ENCODE measurements around the gene COIL.
"Not testable (repeated sequence)": the region's sequence is repeated elsewhere in the genome, so short reads cannot be mapped to it uniquely, and the experiment has no call there.

The COIL gene

GRCh38 chr17:56977673-56978395 is 17.0 kb upstream of the COIL start, which contains the start of gene SCPEP1:
Gene SCPEP1 (plus strand): TSS chr17:56978131. CDS start chr17:56978160, 29 bp downstream.
- peak; percentile 87 for DNase-seq

GRCh38 chr17:56976941-56977608 is 16.2 kb upstream of the COIL start:
- no peak for DNase-seq

GRCh38 chr17:56975656-56976055 is 14.8 kb upstream of the COIL start:
- no peak for DNase-seq

GRCh38 chr17:56974055-56974454 is 13.2 kb upstream of the COIL start:
- no peak for DNase-seq

- DNase-seq, result no peak
Measured at GRCh38 chr17:56973520-56973919, 12.7 kb upstream of the COIL start.

GRCh38 chr17:56972111-56972730 is 11.4 kb upstream of the COIL start:
- DNase-seq, result no peak

- DNase-seq, result no peak
Measured at GRCh38 chr17:56970974-56971373, 10.1 kb upstream of the COIL start.

- peak; percentile 62 for DNase-seq
Measured at GRCh38 chr17:56966338-56966737, 5.5 kb upstream of the COIL start.

GRCh38 chr17:56965681-56966080 is 4.8 kb upstream of the COIL start:
- not testable (repeated sequence) for DNase-seq

GRCh38 chr17:56965241-56965640 is 4.4 kb upstream of the COIL start:
- not testable (repeated sequence) for DNase-seq

- no peak for DNase-seq
Measured at GRCh38 chr17:56956992-56957391, 3.9 kb downstream of the COIL start.

- no peak for DNase-seq
Measured at GRCh38 chr17:56949595-56949994, 11.3 kb downstream of the COIL start.

- DNase-seq, result no peak
Measured at GRCh38 chr17:56948491-56948890, 12.4 kb downstream of the COIL start.

GRCh38 chr17:56947741-56948140 is 13.1 kb downstream of the COIL start:
- DNase-seq, result no peak

GRCh38 chr17:56945938-56946505 is 14.8 kb downstream of the COIL start:
- DNase-seq, result no peak

- no peak for DNase-seq
Measured at GRCh38 chr17:56943505-56944125, 17.2 kb downstream of the COIL start.

- peak; percentile 38 for DNase-seq
Measured at GRCh38 chr17:56939869-56940484, 20.9 kb downstream of the COIL start.

- DNase-seq, result not testable (repeated sequence)
Measured at GRCh38 chr17:56938206-56938605, 22.6 kb downstream of the COIL start.

- DNase-seq, result no peak
Measured at GRCh38 chr17:56937687-56938086, 23.2 kb downstream of the COIL start.

GRCh38 chr17:56936697-56937322 is 24.0 kb downstream of the COIL start:
- DNase-seq, result no peak

GRCh38 chr17:56935461-56935860 is 25.4 kb downstream of the COIL start:
- no peak for DNase-seq

- DNase-seq, result no peak
Measured at GRCh38 chr17:56934280-56934679, 26.6 kb downstream of the COIL start.

All from NCI-H1092 treated with DMSO at 0.1 percent for 48 hours (cell line).